HG02870 (cell line): ENCODE data around the gene PMM2.
"Not testable (repeated sequence)": the region's sequence is repeated elsewhere in the genome, so short reads cannot be mapped to it uniquely, and the experiment has no call there.

ENCODE experiments used
- ATAC-seq: cut with Tn5 transposase; IDR thresholded peaks from one replicate; pipeline ENCODE4 v1.9.1; 2021; ENCODE audit warnings: mild to moderate bottlenecking, moderate library complexity; ENCODE audit not compliant: unreplicated experiment

The PMM2 gene

DNA sequence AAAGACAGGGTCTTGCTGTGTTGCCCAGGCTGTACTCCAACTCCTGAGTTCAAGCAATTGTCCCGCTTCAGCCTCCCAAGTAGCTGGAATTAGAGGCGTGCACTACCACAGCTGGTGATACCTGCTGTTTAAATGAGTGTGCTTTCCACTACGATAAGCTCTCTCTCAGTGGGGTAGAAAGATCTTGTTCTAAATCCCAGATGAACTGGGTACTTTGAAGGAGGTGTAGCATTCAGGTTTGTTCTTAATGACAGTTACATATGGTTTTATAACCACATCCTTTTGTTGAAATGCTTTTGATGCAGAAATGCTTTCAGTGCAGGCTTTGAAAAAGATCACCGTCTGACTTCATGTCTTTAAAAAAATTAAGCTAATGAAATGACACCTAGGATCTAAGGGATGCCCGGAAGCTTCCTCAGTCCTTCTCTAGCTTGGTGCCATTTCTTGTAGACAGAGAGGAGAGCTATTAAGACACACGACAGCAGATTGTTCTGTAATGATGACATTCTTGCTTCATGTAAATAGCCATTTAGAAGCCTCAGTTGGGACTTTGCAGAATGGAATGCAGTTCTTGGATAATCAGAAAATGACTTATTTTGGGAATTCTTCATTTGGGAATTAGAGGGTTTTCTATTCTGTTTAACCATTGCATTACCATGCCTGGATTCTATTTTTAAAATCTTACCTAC lies 19.5 kb downstream of the PMM2 start:
- ATAC-seq, result no peak

DNA sequence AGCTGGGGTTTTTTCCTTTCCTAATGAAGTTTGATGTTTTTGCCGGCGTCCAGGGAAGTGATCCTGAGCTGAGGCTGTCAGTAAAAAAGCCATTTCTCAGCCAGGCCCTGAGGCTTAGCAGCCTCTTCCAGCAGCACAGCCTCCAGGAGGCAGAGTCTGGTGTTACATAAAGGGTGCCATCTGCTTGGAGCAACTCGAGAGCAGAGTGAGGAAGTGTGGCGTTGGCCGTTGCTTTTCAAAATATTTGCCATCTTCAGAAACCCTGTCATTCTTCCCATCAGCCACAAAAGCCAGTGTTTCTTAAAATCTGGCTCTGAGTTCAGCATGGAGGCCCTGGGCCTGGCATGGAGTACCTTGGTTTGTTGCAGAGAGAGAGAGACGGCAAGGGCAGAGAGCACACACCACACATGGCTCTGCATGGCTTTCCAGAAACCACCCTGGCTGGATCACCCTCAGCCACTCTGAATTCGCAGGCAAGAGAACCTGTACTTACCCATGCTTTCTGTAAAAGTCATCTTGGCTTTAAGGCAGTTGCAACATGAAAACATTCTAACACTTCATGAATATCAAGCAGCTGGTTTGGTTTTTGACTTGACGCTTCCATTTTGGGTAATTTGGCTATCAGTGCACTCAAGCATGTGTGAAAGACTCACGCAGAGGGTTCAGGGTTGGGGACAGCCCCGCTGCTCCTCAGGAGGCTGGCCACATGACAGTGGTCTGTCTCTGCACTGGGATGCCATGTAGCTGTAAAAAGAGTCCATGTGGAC lies 21.0 kb downstream of the PMM2 start:
- peak; percentile 88 for ATAC-seq

DNA sequence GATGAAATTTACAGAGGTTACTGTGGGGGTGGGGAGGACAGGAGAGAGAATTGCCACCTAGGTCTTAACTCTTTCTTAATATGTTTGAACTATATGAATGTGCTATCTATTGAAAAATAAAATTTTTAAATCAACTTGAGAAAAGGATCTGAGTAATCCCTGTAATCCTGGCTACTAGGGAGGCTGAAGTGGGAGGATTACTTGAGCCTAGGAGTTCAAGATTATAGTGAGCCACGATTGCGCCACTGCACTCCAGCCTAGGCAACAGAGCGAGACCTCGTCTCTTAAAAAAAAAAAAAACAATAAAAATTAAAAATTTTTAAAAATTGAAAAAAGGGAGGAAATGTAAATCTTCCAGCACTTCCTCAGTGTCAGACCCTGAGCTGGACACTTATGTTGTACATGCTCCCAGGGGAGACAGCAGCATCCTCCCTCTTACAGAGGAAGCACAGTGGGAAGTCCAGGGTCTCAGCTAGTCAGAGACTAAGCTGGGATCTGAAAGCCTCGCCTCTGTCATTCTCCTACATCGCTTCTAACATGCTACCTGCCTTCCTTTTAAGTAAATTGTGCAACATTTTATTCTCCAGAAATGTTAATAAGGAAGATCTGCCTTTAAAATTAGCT lies 21.9 kb downstream of the PMM2 start:
- no peak for ATAC-seq

DNA sequence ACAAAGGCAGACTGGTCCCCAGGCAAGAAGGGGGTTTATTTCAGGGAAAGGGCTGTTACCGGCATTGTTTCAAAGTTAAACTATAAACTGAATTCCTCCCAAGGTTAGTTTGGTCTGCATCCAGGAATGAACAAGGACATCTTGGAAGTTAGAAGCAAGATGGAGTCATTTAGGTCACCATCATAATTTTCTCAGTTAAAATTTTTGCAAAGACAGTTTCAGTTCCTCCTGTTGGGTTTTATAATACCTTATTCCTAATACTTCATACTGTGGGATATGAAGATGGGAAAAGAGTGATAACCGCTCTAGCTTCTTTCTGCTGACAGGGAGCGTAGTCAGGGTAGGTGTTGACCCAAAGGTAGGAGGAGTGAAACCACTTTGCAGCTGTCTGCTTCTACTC lies 24.8 kb downstream of the PMM2 start:
- no peak for ATAC-seq

DNA sequence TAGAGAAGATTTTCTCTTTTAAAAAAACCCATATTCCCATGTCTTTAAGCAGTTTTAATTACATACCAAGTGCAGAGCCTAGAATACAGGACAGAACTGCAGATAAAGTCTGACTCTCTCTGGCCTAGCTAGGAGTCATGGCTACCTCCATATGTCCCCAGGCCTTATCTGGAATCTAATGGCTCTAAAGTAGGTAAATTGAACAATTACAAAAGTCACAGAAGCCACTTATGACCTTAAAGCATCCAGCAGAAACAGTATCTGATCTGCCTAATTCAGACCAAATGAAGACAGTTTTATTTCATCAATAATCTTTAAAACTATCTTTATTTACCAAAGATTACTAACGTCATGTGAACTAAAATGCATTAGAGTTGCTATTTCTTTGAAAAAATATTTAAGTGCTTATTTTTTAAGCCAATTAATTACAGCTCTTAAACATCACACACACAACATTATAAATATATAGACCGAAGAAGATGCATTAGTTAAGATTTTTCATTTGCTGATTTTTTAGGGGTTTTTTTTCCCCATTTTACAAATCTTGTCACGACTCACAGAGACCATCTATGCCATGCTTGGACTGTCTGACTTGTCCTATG lies 28.7 kb downstream of the PMM2 start:
- ATAC-seq, result no peak

DNA sequence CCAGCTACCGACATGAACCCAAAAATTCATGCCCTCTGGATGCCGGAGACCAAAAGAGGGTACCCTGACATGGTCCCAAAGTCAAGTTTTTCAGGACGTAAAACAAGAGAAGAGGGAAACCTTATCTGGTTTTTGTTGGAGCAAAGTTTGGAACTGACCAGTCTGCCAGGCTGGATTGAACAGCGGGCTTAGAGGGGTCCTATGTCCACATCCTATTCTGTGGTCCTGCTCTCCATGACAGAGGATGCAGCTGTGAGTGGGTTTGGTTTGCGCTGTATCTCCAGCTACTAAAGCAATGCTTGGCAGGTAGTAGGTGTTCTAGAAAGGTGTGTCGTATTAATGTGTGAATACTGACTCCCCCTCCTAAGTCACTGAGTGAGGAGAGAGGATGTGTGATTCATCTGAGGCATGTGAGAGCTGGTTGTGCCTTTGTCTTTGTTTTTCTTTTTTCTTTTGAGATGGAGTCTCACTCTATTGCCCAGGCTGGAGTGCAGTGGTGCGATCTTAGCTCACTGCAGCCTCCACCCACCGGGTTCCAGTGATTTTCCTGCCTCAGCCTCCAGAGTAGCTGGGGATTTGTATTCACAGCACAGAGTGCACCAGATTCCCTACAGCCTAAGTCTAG lies 31.0 kb downstream of the PMM2 start:
- ATAC-seq, result no peak

DNA sequence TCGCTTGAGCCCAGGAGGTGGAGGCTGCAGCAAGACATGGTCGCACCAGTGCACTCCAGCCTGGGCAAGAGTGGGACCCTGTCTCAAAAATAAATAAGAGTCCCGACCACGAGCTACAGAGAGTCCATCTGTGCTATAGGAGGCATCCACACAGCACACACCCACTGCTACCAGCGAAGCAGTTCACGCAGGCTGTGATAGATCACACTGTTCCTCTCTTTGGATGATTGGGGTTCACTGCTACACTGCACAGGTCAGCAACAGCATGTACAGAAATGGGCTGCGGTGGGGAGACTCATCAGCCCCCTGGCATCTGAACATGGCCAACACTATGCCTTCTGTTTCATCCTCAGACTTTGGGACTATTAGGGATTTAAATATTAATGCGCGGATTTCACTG lies 33.8 kb downstream of the PMM2 start:
- ATAC-seq, result no peak

DNA sequence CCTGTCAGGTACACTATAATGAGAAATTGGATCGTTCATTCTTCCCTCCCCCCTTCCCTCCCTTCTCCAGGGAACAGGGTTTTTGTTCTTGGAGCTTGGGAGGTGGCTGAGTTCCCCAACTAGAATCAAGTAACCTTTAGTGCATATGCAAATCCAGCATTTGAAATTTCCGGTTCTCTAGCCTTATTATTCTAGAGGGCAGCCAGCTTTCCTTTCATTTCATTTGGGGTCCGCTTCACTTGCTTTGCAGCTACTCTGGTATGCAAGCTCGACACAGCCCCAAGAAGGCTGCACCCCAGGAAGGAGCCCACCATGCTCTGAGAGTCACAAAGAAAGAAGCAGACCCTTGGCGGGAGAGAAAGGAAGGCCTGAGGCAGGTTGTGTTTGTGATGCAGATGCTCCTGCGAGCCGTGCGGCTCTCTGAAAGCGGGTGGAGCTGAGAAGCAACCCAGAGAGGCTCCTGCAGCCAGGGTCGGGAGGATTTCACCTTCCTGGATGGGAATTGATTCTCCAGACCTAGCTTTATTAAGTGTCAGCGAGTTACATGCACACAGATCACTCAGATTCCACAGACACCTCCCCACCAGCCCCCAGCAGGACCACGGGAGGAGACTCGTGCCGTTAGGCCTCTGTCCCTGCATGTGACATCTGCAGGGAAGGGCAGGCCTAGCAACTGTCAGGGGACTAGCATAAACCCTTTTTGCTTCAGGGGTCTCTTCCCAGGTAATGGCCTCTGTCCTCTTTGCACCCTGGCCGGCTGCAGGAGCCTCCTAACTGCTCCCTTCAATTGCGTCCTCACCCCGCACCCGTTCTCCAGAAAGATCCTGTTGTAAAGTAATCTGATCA lies 34.5 kb downstream of the PMM2 start:
- ATAC-seq, result no peak

DNA sequence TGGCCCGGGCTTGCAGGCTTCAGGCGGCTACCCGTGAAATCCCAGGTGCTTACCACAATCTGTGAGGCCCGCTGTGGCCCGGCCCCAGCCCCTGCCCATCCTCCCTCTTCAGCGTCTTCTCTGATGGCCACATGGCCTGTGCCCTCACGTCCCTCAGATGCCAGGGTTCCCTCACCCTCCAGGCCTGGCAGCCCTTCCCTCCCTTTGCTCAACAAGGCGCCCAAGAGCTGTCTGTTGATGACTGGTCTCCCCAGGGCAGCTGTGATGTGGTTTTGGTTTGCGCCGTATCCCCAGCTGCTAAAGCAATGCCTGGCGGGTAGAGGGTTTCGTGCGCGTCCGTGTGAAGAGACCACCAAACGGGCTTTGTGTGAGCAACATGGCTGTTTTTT lies 35.1 kb downstream of the PMM2 start:
- ATAC-seq, result no peak

DNA sequence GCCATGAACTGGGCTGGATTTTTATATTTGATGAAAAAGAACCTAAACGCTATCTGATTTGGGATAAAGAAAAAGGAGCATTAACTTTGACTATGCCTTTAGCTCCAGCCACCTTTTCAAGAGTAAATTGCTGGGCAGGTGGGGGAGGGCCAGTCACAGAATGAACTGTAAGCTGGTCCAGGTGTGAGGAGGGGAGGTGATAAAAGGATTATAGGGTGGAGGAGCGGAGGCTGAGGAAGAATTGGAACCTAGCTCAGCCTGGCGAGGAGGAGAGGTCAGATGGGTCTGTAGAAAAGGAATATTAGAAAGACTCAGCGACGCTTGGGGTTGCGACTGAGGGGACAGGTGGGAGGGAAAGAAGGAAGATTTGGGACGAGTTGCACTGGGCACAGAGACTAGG lies 39.2 kb downstream of the PMM2 start:
- ATAC-seq, result not testable (repeated sequence)

DNA sequence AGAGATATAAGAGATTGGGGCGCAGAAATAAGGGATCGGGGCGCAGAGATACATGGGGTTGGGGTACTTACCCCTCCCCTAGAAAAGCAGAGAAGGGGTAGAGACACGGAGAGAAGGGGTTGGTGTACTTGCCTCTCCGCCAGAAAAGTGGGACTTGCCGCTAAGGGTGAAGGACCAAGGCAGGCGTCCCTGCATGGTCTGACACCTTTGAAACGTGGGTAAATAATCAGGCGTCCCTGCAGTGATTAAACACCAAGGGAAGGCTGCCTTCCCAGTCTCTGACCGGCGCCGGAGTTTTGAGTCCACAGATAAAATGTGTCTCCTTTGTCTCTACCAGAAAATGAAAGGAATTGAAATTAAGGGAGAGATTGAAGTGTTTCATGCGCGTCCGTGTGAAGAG lies 40.0 kb downstream of the PMM2 start:
- not testable (repeated sequence) for ATAC-seq

DNA sequence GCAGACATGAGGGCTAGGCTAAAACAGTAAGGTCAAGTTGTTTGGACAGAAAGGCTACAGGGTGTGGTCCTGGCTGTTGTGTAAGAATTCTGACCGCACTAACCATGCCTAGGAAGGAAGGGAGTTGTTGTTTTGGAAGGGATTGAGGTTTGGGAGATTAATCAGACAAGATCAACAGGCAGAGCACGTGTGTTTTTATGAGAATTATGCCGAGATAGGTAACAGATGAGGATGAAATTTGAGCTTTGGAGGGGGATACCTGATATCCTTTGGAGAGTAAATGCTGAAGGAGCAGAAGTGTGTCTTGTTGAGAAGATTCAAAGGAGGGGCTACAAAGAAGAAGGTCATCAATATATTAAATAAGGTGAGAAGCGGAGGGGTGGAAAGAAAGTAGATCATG lies 44.4 kb downstream of the PMM2 start:
- ATAC-seq, result not testable (repeated sequence)

DNA sequence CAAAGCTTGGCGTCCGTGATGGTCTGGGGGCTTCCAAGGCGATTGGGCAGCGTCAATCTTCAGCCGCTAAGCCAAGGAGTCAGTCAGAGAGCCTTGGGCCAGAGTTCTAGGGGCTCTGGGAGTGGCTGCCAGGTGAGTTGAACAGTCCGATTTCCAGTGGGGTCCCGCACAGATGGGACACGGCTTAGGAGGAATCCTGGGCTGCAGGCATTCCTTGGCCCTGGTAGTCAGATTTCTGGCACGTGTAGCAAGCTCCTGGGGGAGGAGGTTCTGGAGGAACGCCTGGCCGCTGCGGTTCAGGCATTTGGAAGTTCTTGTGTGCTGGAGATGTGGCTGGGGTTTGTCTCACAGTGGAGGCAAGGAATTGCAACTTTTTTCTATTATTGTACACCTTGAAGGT lies 45.7 kb downstream of the PMM2 start:
- not testable (repeated sequence) for ATAC-seq

DNA sequence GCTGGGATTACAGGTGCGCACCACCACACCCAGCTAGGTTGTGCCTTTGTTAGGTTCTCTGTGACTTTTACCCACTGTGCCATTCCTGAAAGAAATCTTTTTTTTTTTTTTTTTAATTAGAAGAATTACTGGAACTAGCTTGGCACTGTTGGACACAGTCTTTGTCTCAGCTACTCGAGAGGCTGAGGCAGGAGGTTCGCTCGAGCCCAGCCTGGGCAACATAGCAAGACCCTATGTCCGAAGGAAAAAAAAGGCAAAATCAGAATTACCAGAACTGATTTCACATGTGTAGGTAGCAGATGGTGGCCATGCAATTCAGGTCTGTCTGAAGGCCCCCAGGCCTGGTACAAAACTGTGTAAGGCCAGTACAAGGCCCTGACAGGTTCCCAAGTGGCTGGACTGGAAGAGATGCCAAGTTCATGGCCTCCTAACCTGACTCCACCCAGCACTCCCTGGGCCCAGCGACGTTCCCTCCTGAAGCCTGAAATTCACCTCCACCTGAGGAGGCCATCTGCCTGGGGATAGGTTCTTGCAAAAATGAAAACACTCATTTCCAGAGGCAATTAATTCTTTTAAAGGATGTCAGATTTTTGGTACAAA lies 48.2 kb downstream of the PMM2 start:
- ATAC-seq, result no peak

DNA sequence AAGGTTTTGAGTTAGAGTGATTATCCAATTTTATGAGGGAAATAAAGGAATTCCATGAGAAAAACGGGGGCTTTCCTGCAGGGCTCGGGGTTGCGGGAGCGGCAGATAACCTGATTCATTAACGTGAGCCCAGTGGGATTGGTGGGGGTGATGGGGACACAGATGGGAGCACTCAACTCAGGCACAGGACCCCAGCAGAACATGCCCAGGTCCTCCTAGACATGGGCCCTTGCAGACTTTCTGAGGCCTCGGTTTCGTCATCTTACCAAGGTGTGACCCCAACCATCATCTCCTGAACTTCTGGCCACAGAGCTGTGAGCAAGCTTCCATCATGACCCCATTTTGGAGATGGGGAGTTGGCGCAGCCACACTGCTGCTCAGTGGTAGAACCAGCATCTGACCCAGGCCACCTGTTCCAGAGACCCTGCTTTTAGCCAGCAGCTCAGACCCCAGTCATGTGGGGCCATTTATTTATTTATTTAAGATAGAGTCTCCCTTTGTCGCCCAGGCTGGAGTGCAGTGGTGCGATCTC lies 48.8 kb downstream of the PMM2 start:
- no peak for ATAC-seq

DNA sequence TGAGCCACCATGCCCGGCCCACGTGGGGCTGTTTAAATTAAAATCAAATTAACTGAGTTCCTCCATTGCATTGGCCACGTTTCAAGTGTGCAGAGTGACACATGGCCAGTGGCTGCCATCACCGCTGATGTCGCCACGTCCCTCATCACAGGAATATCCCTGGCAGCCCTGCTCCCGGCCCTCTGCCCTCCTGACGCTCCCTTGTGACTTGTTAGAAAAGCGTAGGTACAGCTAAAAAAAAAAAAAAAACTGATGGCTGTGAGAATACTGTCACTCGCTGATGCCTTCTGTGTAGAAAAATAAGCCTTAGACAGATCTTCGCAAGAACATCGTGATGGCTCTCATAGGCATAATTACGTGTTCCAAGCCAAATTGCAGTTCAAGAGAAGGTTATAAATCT lies 49.5 kb downstream of the PMM2 start:
- ATAC-seq, result no peak

DNA sequence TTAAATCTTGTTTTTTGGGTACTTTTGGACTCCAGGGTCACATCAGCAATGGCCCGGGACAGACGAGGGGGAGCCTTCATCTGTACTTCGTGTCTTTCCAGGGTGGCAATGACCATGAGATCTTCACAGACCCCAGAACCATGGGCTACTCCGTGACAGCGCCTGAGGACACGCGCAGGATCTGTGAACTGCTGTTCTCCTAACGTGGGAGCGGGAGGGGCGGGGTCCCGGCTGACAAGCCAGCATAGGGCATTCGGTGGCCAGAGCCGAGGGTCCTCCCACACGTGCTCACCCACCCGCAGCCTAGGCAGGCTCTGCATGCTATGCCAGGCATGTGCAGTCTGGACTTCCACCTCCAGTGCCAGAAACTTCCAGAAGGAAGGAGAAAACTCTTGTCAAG lies 50.0 kb downstream of the PMM2 start:
- ATAC-seq, result no peak

DNA sequence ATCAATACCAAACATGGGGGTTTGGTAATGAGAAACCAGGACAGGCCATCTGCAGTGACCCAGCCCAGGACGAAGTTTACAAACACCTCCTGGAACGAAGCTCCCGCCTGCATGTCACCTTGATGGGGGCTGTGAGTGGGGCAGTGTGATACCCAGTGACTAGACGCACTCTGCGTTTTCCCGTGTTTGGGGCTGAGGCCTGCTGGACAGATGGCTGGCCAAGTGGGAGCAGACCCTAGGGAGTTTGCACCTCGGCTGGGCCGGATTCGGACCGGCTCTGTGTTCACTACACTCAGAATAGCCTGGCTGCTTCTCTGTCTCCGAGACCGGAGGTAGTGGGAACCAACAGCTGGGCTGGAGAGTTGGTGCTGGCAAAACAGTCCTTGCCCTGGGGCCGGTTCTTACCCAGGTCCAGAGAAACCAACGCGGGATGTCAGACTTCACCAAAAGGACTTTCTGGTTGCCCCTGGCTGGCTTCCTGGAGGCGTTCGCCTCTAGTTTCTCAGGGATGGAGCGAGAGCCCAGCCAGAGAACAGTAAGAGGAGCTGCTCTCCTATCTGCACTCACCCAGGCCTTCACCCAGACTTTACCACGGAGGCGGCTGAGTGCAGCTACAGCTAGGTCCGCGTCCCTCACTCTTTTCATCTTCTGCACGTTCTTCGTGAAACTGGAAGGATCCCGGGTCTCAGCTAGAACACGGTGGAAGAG lies 50.7 kb downstream of the PMM2 start:
- no peak for ATAC-seq

DNA sequence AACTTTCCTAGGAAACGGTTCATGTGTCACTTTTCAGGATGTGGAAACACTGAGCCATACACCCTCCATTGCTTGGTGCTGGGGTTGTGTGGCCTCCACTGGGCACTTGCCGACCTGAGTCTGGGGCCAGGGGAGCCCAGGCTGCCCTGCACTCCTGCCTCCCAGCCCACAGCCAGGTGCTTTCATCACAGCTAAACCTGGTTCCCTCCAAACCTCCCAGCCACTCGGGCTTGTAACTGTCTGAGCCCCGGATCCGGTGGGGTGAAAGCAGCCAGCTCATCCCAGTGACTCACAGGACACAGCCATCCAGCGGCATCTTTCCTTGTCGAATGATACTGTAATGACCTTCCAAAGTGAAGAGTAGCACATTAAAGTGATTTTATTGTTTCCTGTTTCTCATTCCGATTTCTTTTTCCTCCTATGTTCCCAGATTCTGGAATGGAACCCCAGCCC lies 51.3 kb downstream of the PMM2 start:
- ATAC-seq, result no peak
